ENCODE data around the gene COL24A1. TPM values are rescaled to one million over a fixed set of nuclear protein-coding genes. Genes with fewer than 3 reads are reported as not detected.
"Not testable (repeated sequence)": the region's sequence is repeated elsewhere in the genome, so short reads cannot be mapped to it uniquely, and the experiment has no call there.

COL24A1 gene
- total RNA-seq, 1 donor from 2014 or later = 3.7 TPM

DNA sequence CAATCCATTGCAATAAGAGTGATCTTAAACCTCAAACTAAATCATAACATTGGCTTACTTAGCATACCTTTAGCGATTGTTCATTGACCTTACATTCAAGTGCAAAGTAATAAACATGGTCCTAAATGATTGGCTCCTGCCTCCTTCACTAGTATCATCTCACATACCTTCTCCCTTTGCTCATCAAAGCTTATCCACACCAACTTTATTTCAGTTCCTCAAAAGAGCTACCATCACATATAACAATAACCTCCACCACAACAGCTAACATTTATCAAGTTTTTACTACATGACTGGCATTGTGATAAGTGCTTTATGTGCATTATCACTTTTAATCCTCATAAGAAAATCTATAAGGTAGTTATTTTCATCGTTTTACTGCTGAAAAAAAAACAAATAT, 198.8 kb downstream of the COL24A1 start:
- H3K36me3 ChIP-seq (ENCODE audit: control insufficient read depth in 3 of 3, insufficient read depth in 3 of 3, low read length in 3 of 3) = no peaks in the 10 kb centered on the region
- H3K4me1 ChIP-seq (ENCODE audit: control insufficient read depth in 3 of 3, insufficient read depth in 3 of 3, low read length in 3 of 3) = no peaks in the 10 kb centered on the region
- no peak overlapping the region for H3K27ac ChIP-seq (ENCODE audit: low read depth, low read length)
- no peaks in the 10 kb centered on the region for H3K27me3 ChIP-seq (ENCODE audit: control insufficient read depth in 3 of 3, insufficient read depth in 3 of 3, low read length in 3 of 3)
- H3K4me3 ChIP-seq (ENCODE audit: low read length in 3 of 3) = no peak overlapping the region
- no peak overlapping the region for H3K9ac ChIP-seq (ENCODE audit: low read depth in 1 of 3, low read length in 3 of 3)
- H3K9me3 ChIP-seq (ENCODE audit: control insufficient read depth in 3 of 3, low read length in 3 of 3) = no peaks in the 10 kb centered on the region

DNA sequence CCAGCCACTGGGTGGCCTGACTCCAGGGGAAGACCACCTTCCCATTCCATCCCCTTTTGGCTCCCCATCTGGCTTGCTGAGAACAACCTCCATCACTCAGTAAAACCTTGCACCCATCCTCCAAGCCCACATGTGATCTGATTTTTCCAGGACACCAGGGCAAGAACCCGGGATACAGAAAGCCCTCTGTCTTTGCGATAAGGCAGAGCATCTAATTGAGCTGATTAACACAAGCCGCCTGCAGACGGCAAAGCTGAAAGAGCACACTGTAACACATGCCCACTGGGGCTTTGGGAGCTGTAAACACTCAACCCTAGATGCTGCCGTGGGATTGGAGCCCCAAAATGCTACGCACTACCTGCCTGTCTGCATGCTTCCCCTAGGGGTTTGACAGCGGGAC, 201.4 kb downstream of the COL24A1 start:
- not testable (repeated sequence) for H3K4me3 ChIP-seq (ENCODE audit: low read length in 3 of 3); H3K36me3 ChIP-seq (ENCODE audit: control insufficient read depth in 3 of 3, insufficient read depth in 3 of 3, low read length in 3 of 3); H3K27ac ChIP-seq (ENCODE audit: low read depth, low read length); H3K9me3 ChIP-seq (ENCODE audit: control insufficient read depth in 3 of 3, low read length in 3 of 3); H3K27me3 ChIP-seq (ENCODE audit: control insufficient read depth in 3 of 3, insufficient read depth in 3 of 3, low read length in 3 of 3); H3K9ac ChIP-seq (ENCODE audit: low read depth in 1 of 3, low read length in 3 of 3); H3K4me1 ChIP-seq (ENCODE audit: control insufficient read depth in 3 of 3, insufficient read depth in 3 of 3, low read length in 3 of 3)

DNA sequence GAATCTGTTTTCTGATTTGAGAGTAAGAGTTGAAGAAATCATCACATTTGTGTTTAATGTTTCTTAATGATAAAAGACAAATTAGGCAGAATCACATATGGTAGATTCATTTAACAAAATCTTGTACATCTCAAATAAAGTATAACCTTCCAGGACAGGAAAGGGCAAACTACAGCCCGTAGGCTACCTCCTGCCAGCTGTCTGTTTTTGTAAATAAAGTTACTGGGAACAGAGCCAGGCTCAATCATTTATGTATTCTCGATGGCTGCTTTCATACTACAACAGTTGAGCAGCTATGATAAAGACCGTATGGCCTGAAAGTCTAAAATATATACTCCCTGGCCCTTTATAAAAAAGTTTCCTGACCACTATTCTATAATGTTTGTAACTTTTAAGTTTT, 204.1 kb downstream of the COL24A1 start:
- Histone ChIP-seq H3K4me1 (ENCODE audit: control insufficient read depth in 3 of 3, insufficient read depth in 3 of 3, low read length in 3 of 3) (no peaks in the 10 kb centered on the region), H3K4me3 (ENCODE audit: low read length in 3 of 3) (no peak overlapping the region), H3K27ac (ENCODE audit: low read depth, low read length) (no peak overlapping the region), H3K27me3 (ENCODE audit: control insufficient read depth in 3 of 3, insufficient read depth in 3 of 3, low read length in 3 of 3) (no peaks in the 10 kb centered on the region), H3K9me3 (ENCODE audit: control insufficient read depth in 3 of 3, low read length in 3 of 3) (no peaks in the 10 kb centered on the region), H3K9ac (ENCODE audit: low read depth in 1 of 3, low read length in 3 of 3) (no peak overlapping the region), H3K36me3 (ENCODE audit: control insufficient read depth in 3 of 3, insufficient read depth in 3 of 3, low read length in 3 of 3) (no peaks in the 10 kb centered on the region)

DNA sequence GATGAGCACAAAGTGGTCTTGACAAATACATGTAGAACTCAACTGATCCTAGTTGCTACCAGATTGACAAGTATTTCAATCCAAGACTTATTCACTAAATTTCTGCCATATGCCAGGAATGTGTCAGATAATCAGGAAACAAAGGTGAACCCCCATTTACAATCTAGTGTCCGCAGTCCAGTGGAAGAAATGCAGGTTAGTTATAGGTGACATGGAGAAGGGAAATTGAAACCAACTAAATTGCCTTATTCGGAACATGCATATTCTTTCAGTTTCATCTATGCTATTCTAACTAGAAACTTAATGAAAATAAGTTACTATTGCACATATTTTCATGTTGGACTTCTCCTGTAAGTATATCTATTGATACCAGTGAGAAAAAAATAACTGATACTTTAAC, 209.4 kb downstream of the COL24A1 start:
- no peak overlapping the region for H3K9ac ChIP-seq (ENCODE audit: low read depth in 1 of 3, low read length in 3 of 3)
- no peak overlapping the region for H3K27ac ChIP-seq (ENCODE audit: low read depth, low read length)
- no peaks in the 10 kb centered on the region for H3K4me1 ChIP-seq (ENCODE audit: control insufficient read depth in 3 of 3, insufficient read depth in 3 of 3, low read length in 3 of 3)
- H3K36me3 ChIP-seq (ENCODE audit: control insufficient read depth in 3 of 3, insufficient read depth in 3 of 3, low read length in 3 of 3) = no peaks in the 10 kb centered on the region
- H3K9me3 ChIP-seq (ENCODE audit: control insufficient read depth in 3 of 3, low read length in 3 of 3) = no peaks in the 10 kb centered on the region
- H3K27me3 ChIP-seq (ENCODE audit: control insufficient read depth in 3 of 3, insufficient read depth in 3 of 3, low read length in 3 of 3) = no peaks in the 10 kb centered on the region
- no peak overlapping the region for H3K4me3 ChIP-seq (ENCODE audit: low read length in 3 of 3)

DNA sequence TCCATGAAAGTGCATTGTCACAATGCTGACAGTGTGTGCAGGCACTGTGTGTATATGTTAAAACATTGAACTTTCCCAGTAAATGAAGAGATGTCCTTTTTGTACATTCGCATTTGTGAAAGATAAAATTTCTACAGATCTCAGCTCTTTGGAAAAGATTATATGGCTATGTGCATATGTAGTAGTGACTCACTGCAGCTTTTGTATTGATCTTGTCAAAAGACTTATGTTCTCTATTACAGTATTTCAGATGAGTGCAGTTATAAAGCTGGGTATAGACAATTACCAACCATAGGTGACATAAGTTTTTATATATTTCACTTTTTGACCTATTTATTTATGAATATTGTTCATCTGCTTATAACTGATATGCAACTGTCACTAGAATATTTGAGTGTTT, 212.6 kb downstream of the COL24A1 start:
- H3K27me3 ChIP-seq (ENCODE audit: control insufficient read depth in 3 of 3, insufficient read depth in 3 of 3, low read length in 3 of 3) = no peaks in the 10 kb centered on the region
- H3K4me3 ChIP-seq (ENCODE audit: low read length in 3 of 3) = no peak overlapping the region
- H3K4me1 ChIP-seq (ENCODE audit: control insufficient read depth in 3 of 3, insufficient read depth in 3 of 3, low read length in 3 of 3) = no peaks in the 10 kb centered on the region
- H3K9me3 ChIP-seq (ENCODE audit: control insufficient read depth in 3 of 3, low read length in 3 of 3) = no peaks in the 10 kb centered on the region
- H3K27ac ChIP-seq (ENCODE audit: low read depth, low read length) = no peak overlapping the region
- H3K36me3 ChIP-seq (ENCODE audit: control insufficient read depth in 3 of 3, insufficient read depth in 3 of 3, low read length in 3 of 3) = no peaks in the 10 kb centered on the region
- no peak overlapping the region for H3K9ac ChIP-seq (ENCODE audit: low read depth in 1 of 3, low read length in 3 of 3)

DNA sequence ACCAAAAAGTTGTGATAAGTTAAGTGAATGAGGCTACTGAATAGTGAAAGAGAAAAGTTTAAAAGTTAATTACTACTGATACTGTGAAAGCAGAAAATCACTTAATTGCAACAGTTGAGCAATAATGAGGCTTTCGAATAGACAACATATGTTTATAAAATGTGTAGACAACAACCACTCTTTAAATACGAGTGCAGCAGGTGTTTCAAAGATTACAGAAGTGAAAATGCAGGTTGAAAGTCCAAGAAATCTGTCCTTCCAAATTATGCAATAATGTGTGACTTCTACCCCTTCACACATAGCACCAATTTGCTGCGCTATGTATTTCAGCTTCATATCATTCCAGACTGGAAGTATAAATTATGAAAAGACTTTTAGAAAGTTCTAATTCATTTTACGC, 213.0 kb downstream of the COL24A1 start:
- Histone ChIP-seq H3K27me3 (ENCODE audit: control insufficient read depth in 3 of 3, insufficient read depth in 3 of 3, low read length in 3 of 3) (no peaks in the 10 kb centered on the region), H3K9ac (ENCODE audit: low read depth in 1 of 3, low read length in 3 of 3) (no peak overlapping the region), H3K4me3 (ENCODE audit: low read length in 3 of 3) (no peak overlapping the region)

DNA sequence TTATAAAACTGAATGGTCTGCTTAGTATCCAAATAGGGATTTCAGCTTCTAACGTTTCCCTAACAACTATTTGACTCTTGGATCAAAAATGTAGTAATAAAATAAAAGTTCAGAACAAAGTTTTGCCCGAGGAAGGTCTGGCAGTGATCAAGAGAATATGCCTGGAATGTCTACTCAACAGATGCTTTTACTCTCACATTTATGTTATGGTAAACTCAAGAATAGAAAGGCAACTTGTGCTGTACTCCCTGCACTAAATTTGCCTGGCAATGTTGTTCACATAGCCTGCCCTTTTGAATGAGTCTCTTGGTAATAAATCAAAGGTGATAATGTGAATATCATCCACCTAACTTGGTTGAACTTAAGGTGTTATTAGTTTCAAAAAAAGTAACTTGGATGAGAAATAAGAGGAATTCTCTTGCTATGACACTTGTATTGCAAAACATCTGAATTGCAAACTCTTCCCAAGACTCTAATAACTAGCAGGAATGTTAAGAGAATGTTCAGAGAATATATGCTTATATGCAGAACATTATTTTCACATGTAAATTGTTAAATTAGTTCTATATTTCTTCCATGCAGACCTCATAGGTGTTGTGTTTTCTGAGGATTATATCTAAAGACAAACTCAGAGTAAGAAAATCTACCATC, 215.8 kb downstream of the COL24A1 start:
- Histone ChIP-seq H3K4me3 (ENCODE audit: low read length in 3 of 3) (no peak overlapping the region), H3K27ac (ENCODE audit: low read depth, low read length) (no peak overlapping the region), H3K9me3 (ENCODE audit: control insufficient read depth in 3 of 3, low read length in 3 of 3) (no peaks in the 10 kb centered on the region), H3K27me3 (ENCODE audit: control insufficient read depth in 3 of 3, insufficient read depth in 3 of 3, low read length in 3 of 3) (no peaks in the 10 kb centered on the region), H3K4me1 (ENCODE audit: control insufficient read depth in 3 of 3, insufficient read depth in 3 of 3, low read length in 3 of 3) (no peaks in the 10 kb centered on the region), H3K9ac (ENCODE audit: low read depth in 1 of 3, low read length in 3 of 3) (no peak overlapping the region), H3K36me3 (ENCODE audit: control insufficient read depth in 3 of 3, insufficient read depth in 3 of 3, low read length in 3 of 3) (no peaks in the 10 kb centered on the region)

More for the DNA sequence above, 213.0 kb downstream of the COL24A1 start:
- Histone ChIP-seq H3K36me3 (ENCODE audit: control insufficient read depth in 3 of 3, insufficient read depth in 3 of 3, low read length in 3 of 3) (no peaks in the 10 kb centered on the region), H3K4me1 (ENCODE audit: control insufficient read depth in 3 of 3, insufficient read depth in 3 of 3, low read length in 3 of 3) (no peaks in the 10 kb centered on the region), H3K9me3 (ENCODE audit: control insufficient read depth in 3 of 3, low read length in 3 of 3) (no peaks in the 10 kb centered on the region), H3K27ac (ENCODE audit: low read depth, low read length) (no peak overlapping the region)

DNA sequence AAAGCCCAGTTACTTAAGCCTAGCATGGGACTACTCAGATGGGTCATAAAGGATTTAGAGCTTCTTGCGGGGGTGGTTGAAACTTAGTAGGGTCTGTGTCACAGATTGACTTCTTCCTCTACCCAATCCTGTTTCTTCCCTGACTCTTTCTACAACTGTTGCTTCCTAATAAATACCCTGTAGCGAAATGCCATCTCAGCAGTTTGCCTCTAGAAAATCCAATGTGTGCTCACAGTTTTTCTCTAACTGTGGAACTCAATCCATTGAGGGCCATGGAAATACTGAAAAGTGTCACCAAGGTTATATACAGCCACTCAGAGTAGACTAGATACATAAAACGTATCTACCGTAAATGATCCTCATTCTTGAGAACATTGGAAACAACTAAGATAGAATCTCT, 217.7 kb downstream of the COL24A1 start:
- Histone ChIP-seq H3K4me3 (ENCODE audit: low read length in 3 of 3) (no peak overlapping the region), H3K9ac (ENCODE audit: low read depth in 1 of 3, low read length in 3 of 3) (no peak overlapping the region), H3K36me3 (ENCODE audit: control insufficient read depth in 3 of 3, insufficient read depth in 3 of 3, low read length in 3 of 3) (no peaks in the 10 kb centered on the region), H3K4me1 (ENCODE audit: control insufficient read depth in 3 of 3, insufficient read depth in 3 of 3, low read length in 3 of 3) (no peaks in the 10 kb centered on the region), H3K27ac (ENCODE audit: low read depth, low read length) (no peak overlapping the region), H3K9me3 (ENCODE audit: control insufficient read depth in 3 of 3, low read length in 3 of 3) (no peaks in the 10 kb centered on the region), H3K27me3 (ENCODE audit: control insufficient read depth in 3 of 3, insufficient read depth in 3 of 3, low read length in 3 of 3) (no peaks in the 10 kb centered on the region)

DNA sequence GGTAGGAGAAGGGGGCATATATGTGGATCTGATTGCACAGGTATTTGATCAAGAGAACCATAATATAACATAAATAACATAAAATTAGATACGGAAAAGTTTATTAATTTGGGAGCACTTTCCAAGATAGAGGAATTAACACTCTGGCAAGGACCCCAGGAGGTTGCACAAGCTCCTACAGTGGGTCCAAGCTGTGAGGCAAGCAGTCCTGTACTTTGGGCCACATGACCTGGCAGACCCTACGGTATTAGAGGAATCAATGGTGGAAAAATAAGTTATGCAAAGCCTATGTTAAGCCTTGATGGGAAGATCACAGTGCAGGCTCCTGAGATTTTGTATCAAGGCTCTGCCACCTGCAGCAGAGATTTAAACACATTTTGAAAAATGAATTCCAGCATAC, 220.1 kb downstream of the COL24A1 start:
- H3K27ac ChIP-seq (ENCODE audit: low read depth, low read length) = no peak overlapping the region
- no peak overlapping the region for H3K4me3 ChIP-seq (ENCODE audit: low read length in 3 of 3)
- no peak overlapping the region for H3K9ac ChIP-seq (ENCODE audit: low read depth in 1 of 3, low read length in 3 of 3)
- no peaks in the 10 kb centered on the region for H3K4me1 ChIP-seq (ENCODE audit: control insufficient read depth in 3 of 3, insufficient read depth in 3 of 3, low read length in 3 of 3)
- no peaks in the 10 kb centered on the region for H3K9me3 ChIP-seq (ENCODE audit: control insufficient read depth in 3 of 3, low read length in 3 of 3)
- H3K36me3 ChIP-seq (ENCODE audit: control insufficient read depth in 3 of 3, insufficient read depth in 3 of 3, low read length in 3 of 3) = no peaks in the 10 kb centered on the region
- H3K27me3 ChIP-seq (ENCODE audit: control insufficient read depth in 3 of 3, insufficient read depth in 3 of 3, low read length in 3 of 3) = no peaks in the 10 kb centered on the region

DNA sequence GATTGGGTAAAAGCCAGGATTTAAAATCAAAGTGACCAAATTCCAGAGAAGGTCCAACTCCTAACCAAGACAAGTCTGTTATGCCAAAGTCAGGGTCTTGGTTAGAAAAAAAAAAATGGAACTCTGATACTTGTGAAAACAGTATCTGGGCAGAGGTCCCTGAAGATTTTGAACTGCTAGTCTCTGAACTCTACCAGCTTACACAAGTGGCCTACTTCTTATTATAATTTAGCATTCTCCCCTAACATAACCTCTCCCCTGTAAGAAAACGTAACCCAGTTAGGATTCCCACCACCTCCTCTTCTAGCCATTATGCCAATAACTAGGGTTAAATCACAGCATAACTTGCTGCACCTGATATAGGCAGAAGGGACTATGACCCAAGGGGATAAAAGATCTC, 220.5 kb downstream of the COL24A1 start:
- H3K4me3 ChIP-seq (ENCODE audit: low read length in 3 of 3) = no peak overlapping the region
- no peak overlapping the region for H3K9ac ChIP-seq (ENCODE audit: low read depth in 1 of 3, low read length in 3 of 3)
- no peaks in the 10 kb centered on the region for H3K36me3 ChIP-seq (ENCODE audit: control insufficient read depth in 3 of 3, insufficient read depth in 3 of 3, low read length in 3 of 3)
- H3K9me3 ChIP-seq (ENCODE audit: control insufficient read depth in 3 of 3, low read length in 3 of 3) = no peaks in the 10 kb centered on the region
- no peak overlapping the region for H3K27ac ChIP-seq (ENCODE audit: low read depth, low read length)
- H3K27me3 ChIP-seq (ENCODE audit: control insufficient read depth in 3 of 3, insufficient read depth in 3 of 3, low read length in 3 of 3) = no peaks in the 10 kb centered on the region
- no peaks in the 10 kb centered on the region for H3K4me1 ChIP-seq (ENCODE audit: control insufficient read depth in 3 of 3, insufficient read depth in 3 of 3, low read length in 3 of 3)

DNA sequence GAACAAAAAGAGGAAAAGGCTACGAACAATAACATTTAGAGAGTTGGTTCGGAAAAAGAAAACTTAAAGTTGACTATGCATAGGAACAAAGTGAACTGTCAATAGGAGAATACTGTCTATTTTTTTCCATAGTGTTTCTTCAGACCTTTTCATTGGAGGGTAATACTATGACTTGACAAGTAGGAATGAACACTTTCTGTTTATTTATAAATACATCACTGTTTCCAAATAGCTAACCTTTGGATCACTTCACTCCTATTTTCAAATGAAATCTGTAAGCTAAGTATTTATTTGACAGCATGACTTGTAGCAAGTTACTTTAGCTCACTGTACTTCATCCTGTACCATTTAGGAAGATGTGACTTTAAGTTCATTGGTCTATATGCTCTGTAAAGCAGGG, 221.3 kb downstream of the COL24A1 start:
- no peak overlapping the region for H3K4me3 ChIP-seq (ENCODE audit: low read length in 3 of 3)
- no peak overlapping the region for H3K27ac ChIP-seq (ENCODE audit: low read depth, low read length)
- no peaks in the 10 kb centered on the region for H3K4me1 ChIP-seq (ENCODE audit: control insufficient read depth in 3 of 3, insufficient read depth in 3 of 3, low read length in 3 of 3)
- no peaks in the 10 kb centered on the region for H3K9me3 ChIP-seq (ENCODE audit: control insufficient read depth in 3 of 3, low read length in 3 of 3)
- H3K36me3 ChIP-seq (ENCODE audit: control insufficient read depth in 3 of 3, insufficient read depth in 3 of 3, low read length in 3 of 3) = no peaks in the 10 kb centered on the region
- no peaks in the 10 kb centered on the region for H3K27me3 ChIP-seq (ENCODE audit: control insufficient read depth in 3 of 3, insufficient read depth in 3 of 3, low read length in 3 of 3)
- no peak overlapping the region for H3K9ac ChIP-seq (ENCODE audit: low read depth in 1 of 3, low read length in 3 of 3)
